Loucy (cell line): Measurements from ENCODE around the gene CUL9.

ENCODE experiments used
- EZH2phosphoT487 ChIP-seq: fragments of 200-600 bp; IDR thresholded peaks from 2 replicates; pipeline ENCODE4 v1.6.1; 2018; ENCODE audit warnings: antibody characterized with exemption, mild to moderate bottlenecking, moderate library complexity, borderline replicate concordance
- TF ChIP-seq, protein P1 (sequence below): fragments of 200-600 bp; sonication (generic); conservative IDR thresholded peaks from 2 replicates; pipeline ENCODE4 v1.5.1; 2014; ENCODE audit warnings: mild to moderate bottlenecking, antibody characterized with exemption, low read length

DNA sequence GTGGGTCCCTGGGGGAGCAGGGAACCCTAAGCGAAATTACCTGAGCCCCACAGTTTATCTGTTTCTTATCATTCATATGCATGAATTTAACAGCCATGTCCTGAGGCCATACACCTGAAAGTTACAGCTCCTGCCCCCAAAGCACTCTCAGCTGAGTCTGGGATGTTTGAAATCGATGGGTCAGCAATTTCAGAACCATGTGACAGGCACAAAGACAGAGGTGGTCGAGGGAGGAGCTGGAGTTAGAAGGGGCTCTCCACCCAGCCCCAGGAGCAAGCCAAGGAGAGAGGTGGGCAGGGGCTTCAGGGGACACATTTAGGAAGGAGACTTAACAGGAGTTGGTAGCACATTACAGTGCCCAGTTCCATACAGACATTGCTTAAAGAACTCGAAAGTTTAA is 76.2 kb downstream of the CUL9 start:
- TF ChIP-seq, protein P1, sequence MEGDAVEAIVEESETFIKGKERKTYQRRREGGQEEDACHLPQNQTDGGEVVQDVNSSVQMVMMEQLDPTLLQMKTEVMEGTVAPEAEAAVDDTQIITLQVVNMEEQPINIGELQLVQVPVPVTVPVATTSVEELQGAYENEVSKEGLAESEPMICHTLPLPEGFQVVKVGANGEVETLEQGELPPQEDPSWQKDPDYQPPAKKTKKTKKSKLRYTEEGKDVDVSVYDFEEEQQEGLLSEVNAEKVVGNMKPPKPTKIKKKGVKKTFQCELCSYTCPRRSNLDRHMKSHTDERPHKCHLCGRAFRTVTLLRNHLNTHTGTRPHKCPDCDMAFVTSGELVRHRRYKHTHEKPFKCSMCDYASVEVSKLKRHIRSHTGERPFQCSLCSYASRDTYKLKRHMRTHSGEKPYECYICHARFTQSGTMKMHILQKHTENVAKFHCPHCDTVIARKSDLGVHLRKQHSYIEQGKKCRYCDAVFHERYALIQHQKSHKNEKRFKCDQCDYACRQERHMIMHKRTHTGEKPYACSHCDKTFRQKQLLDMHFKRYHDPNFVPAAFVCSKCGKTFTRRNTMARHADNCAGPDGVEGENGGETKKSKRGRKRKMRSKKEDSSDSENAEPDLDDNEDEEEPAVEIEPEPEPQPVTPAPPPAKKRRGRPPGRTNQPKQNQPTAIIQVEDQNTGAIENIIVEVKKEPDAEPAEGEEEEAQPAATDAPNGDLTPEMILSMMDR: no peak
- no peak for TF ChIP-seq EZH2phosphoT487
